Suprapubic skin (tissue), 4 donors: ENCODE results near the gene NDUFB11. TPM values are rescaled to one million over a fixed set of nuclear protein-coding genes. Genes with fewer than 3 reads are reported as not detected.
A peak's percentile ranks its signal among the peaks of the same experiment; 100 is the strongest.

ENCODE experiments used
- DNase-seq, 2 donors: peaks; one replicate each; pipeline ENCODE4 v3.0.0-alpha.2; 2019; ENCODE audit warnings: low spot score in 2 of 2
- H3K27ac ChIP-seq: fragments of 200-600 bp; sonication (generic); one replicate; pipeline ENCODE4 v1.5.1; 2019
- H3K27me3 ChIP-seq: fragments of 200-600 bp; sonication (generic); one replicate; pipeline ENCODE4 v1.5.1; 2019
- H3K36me3 ChIP-seq: fragments of 200-600 bp; sonication (generic); one replicate; pipeline ENCODE4 v1.5.1; 2019
- H3K4me1 ChIP-seq: fragments of 200-600 bp; sonication (generic); one replicate; pipeline ENCODE4 v1.5.1; 2019
- H3K4me3 ChIP-seq: fragments of 200-600 bp; sonication (generic); one replicate; pipeline ENCODE4 v1.5.1; 2019; ENCODE audit warnings: mild to moderate bottlenecking
- H3K9me3 ChIP-seq: fragments of 200-600 bp; sonication (generic); one replicate; pipeline ENCODE4 v1.5.1; 2019
- CTCF ChIP-seq, 2 donors: fragments of 200-600 bp in 1 of 2; fragments of 450-650 bp in 1 of 2; sonication (generic) in 1 of 2; IDR thresholded peaks; one replicate each; pipeline ENCODE4 v1.5.1; 2016 to 2019; ENCODE audit warnings: antibody characterized with exemption in 2 of 2, mild to moderate bottlenecking in 1 of 2, moderate library complexity in 1 of 2
- EP300 ChIP-seq: sonication (generic); formaldehyde crosslinking; IDR thresholded peaks from one replicate; pipeline ENCODE4 v1.6.1; 2017; ENCODE audit warnings: antibody characterized with exemption
- POLR2A ChIP-seq, 2 donors: fragments of 450-650 bp; IDR thresholded peaks; one replicate each; pipeline ENCODE4 v1.6.1; 2017; ENCODE audit warnings: antibody characterized with exemption in 2 of 2, mild to moderate bottlenecking in 2 of 2, moderate library complexity in 2 of 2
- POLR2AphosphoS5 ChIP-seq, 3 donors: sonication (generic); formaldehyde crosslinking; IDR thresholded peaks; one replicate each; pipeline ENCODE4 v1.6.1; 2017; ENCODE audit warnings: antibody characterized with exemption in 3 of 3
- WGBS: methylation state at CpG from one replicate; pipeline ENCODE4 v1.1.5; 2018; 5-methylcytosine and 5-hydroxymethylcytosine counted together
- total RNA-seq, 4 donors: library from RNA; depleted of rRNA; stranded (reverse); fragments of >200 nt; gene quantifications; one replicate each; pipeline ENCODE4 v1.1.0, GENCODE V29; 2016

The NDUFB11 gene
- total RNA-seq, 4 donors from 2014 or later: 28.0 to 67.3 (median 51.7) TPM

GRCh38 chrX:47158131-47158530 lies 13.6 kb upstream of the NDUFB11 start:
- Histone ChIP-seq H3K9me3 (no peaks in the 10 kb centered on the region), H3K4me3 (no peak overlapping the region), H3K36me3 (peaks cover 18% of the 10 kb centered on the region), H3K4me1 (no peaks in the 10 kb centered on the region), H3K27me3 (no peaks in the 10 kb centered on the region), H3K27ac (no peak overlapping the region)
- WGBS: 94% methylated on average over 16 of the region's 16 CpGs
- no peak for DNase-seq
- TF ChIP-seq POLR2AphosphoS5 (IDR thresholded peaks at IDR 0.05) (no peak), EP300 (no peak), CTCF (IDR thresholded peaks at IDR 0.05) (no peak), POLR2A (IDR thresholded peaks at IDR 0.05) (no peak)

GRCh38 chrX:47156611-47157520 lies 12.4 kb upstream of the NDUFB11 start:
- H3K4me3 ChIP-seq: no peak overlapping the region
- H3K4me1 ChIP-seq: no peaks in the 10 kb centered on the region
- 92% methylated on average over 5 of the region's 26 CpGs for WGBS
- no peaks in the 10 kb centered on the region for H3K9me3 ChIP-seq
- H3K36me3 ChIP-seq: peaks cover 19% of the 10 kb centered on the region
- TF ChIP-seq POLR2AphosphoS5 (IDR thresholded peaks at IDR 0.05) (no peak), EP300 (no peak), POLR2A (IDR thresholded peaks at IDR 0.05) (no peak), CTCF (IDR thresholded peaks at IDR 0.05) (no peak)
- no peak overlapping the region for H3K27ac ChIP-seq
- H3K27me3 ChIP-seq: no peaks in the 10 kb centered on the region
- DNase-seq: peak in 1 of 2 donors; percentile 30

GRCh38 chrX:47151435-47151834 lies 6.9 kb upstream of the NDUFB11 start:
- Histone ChIP-seq H3K9me3 (no peaks in the 10 kb centered on the region), H3K4me3 (no peak overlapping the region), H3K27me3 (no peaks in the 10 kb centered on the region), H3K4me1 (peaks cover 14% of the 10 kb centered on the region), H3K27ac (no peak overlapping the region), H3K36me3 (peaks cover 16% of the 10 kb centered on the region)
- no peak for TF ChIP-seq EP300
- TF ChIP-seq POLR2AphosphoS5 (IDR thresholded peaks at IDR 0.05): no peak
- no peak for TF ChIP-seq POLR2A (IDR thresholded peaks at IDR 0.05)
- no peak for TF ChIP-seq CTCF (IDR thresholded peaks at IDR 0.05)
- DNase-seq: no peak

- H3K4me1 ChIP-seq: peaks cover 21% of the 10 kb centered on the region
- 58% methylated on average over 2 of the region's 2 CpGs for WGBS
- no peak for TF ChIP-seq POLR2A (IDR thresholded peaks at IDR 0.05)
- no peak for TF ChIP-seq POLR2AphosphoS5 (IDR thresholded peaks at IDR 0.05)
- no peak for TF ChIP-seq CTCF (IDR thresholded peaks at IDR 0.05)
- no peak for TF ChIP-seq EP300
- no peaks in the 10 kb centered on the region for H3K9me3 ChIP-seq
- H3K27me3 ChIP-seq: no peaks in the 10 kb centered on the region
- DNase-seq: no peak
- H3K4me3 ChIP-seq: no peak overlapping the region
- peaks cover 7% of the 10 kb centered on the region for H3K36me3 ChIP-seq
- H3K27ac ChIP-seq: no peak overlapping the region
Measured at GRCh38 chrX:47148946-47149345, 4.4 kb upstream of the NDUFB11 start.
